VCaP (cell line): Measurements from ENCODE around the gene SLITRK2.

ENCODE experiments used
- H3K27ac ChIP-seq: fragments of 450-650 bp; 2 replicates; pipeline ENCODE4 v1.5.1; 2017
- CTCF ChIP-seq: fragments of 450-650 bp; conservative IDR thresholded peaks from 2 replicates; pipeline ENCODE4 v1.5.1; 2017; ENCODE audit warnings: mild to moderate bottlenecking, moderate library complexity

SLITRK2 gene

DNA sequence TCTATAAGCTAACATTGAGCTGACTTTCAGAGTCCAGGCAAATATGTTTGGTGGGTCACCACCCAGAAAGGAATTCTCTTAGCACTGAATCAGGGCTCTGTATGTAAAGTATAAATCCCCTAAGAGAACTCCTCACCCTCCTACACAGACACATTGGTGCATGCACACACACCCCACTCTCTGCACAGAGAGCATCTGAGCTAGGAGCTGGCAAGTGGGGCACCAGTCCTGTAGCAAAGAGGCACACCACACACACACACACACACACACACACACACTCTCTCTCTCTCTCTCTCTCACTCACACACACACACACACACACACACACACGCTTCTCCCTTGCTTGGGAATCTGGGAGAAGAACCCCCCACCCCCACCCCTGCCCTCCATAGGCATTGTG is 3.2 kb downstream of the SLITRK2 start:
- H3K27ac ChIP-seq = no peak overlapping the region
- no peak for TF ChIP-seq CTCF

- H3K27ac ChIP-seq = no peak overlapping the region
- no peak for TF ChIP-seq CTCF
Measured at GRCh38 chrX:145821291-145821897, 3.8 kb downstream of the SLITRK2 start.

GRCh38 chrX:145821898-145822571 is 4.4 kb downstream of the SLITRK2 start:
- no peak overlapping the region for H3K27ac ChIP-seq
- TF ChIP-seq CTCF = no peak

DNA sequence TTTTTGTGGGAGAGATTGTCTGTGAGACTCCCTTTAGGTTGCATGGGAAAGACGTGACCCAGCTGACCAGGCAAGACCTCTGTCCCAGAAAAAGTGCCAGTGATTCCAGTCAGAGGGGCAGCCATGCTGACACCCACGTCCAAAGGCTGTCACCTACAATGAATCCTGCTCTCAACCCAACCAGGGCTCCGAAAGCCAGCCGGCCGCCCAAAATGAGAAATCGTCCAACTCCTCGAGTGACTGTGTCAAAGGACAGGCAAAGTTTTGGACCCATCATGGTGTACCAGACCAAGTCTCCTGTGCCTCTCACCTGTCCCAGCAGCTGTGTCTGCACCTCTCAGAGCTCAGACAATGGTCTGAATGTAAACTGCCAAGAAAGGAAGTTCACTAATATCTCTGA is 5.5 kb downstream of the SLITRK2 start:
- H3K27ac ChIP-seq = no peak overlapping the region
- TF ChIP-seq CTCF = no peak

- TF ChIP-seq CTCF = peak; percentile 61
- peak overlapping the region; percentile 85; the same call in 1 of the 2 replicates for H3K27ac ChIP-seq
Measured at GRCh38 chrX:145825896-145826295, 8.3 kb downstream of the SLITRK2 start.

- TF ChIP-seq CTCF = no peak
- no peak overlapping the region for H3K27ac ChIP-seq
Measured at GRCh38 chrX:145826466-145826865, 8.8 kb downstream of the SLITRK2 start.

DNA sequence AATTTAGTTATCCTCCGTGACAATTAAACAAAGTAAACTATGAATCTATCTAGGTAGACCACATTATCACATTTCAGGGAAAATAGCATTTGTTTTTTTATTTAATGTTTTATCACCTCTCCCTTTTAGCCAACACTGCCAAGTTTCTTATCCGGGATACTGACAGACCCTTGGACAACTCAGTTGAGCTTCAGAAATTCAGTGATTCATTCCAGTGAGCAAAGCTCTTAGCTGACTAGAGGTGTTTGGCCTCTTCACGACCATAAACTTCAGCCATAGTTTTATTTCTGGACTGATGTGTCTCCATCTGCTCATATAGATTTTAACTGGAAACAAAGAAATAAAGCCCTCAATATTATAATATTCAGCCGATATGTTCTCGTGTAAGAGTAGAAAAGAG is 15.2 kb downstream of the SLITRK2 start:
- TF ChIP-seq CTCF = no peak
- H3K27ac ChIP-seq = no peak overlapping the region
